Measurements from ENCODE around the gene CASKIN2.
A peak's percentile ranks its signal among the peaks of the same experiment; 100 is the strongest.
"Not testable (repeated sequence)": the region's sequence is repeated elsewhere in the genome, so short reads cannot be mapped to it uniquely, and the experiment has no call there.

CASKIN2 gene

GRCh38 chr17:75488693-75489510 is 26.4 kb downstream of the CASKIN2 start:
- no peak for DNase-seq

GRCh38 chr17:75487351-75488070 is 27.8 kb downstream of the CASKIN2 start:
- peak; percentile 27 for DNase-seq

DNA sequence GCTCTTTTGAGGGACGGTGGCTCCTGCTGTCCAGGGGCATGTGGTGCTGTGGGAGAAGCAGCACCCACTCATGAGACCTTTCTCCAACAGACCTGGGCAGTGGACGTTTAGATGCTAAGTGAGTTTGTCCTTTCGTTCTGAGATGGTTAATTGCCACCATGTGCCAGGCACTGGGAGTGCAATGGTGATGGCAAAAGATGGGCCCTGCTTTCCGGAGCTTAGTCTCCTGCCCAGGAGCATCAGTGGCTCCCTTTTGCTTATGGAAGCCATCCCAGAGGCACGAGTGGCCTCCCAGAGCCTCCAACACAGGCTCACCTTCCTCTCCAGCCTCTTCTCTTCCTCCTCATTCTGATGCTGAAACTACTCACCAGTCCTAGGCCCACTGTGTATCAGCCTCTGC is 28.4 kb downstream of the CASKIN2 start:
- peak; percentile 14 for DNase-seq

DNA sequence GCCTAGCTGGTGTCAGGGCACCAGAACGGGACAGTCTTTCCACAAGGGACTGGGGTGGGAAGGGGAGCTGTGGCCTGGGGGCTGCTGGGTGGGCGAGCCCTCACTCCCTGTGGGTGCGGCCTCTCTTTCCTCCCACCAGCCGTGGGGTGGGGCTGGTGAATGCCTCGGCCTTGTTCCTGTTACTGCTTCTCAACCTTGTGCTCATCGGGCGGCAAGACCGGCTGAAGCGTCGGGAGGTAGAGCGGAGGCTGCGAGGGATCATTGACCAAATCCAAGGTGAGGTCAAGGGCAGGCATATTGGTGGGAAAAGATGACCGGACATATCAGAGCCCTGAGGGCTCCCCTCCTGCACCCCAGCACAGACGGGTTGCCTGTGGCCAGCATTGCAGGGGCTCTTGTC is 29.2 kb downstream of the CASKIN2 start:
- DNase-seq: no peak

DNA sequence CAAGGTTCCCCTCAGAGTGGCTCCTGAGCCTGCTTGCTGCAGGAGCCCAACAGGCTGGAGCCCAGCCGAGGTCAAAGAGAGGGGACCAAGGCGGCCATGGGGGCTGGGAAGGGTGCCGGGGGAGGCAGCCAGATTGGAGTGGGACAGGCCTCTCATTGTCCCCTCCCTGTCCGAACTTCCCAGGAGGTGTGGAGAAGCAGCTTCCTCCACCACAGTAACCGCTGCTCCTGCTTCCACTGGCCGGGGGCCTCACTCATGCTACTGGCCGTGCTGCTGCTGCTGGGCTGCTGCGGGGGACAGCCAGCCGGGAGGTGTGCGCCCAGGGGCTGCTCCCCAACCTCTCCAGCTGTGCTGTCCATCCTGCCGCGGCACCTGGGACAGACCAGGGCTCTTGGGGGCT is 29.6 kb downstream of the CASKIN2 start:
- peak; percentile 32 for DNase-seq

GRCh38 chr17:75482098-75482942 is 33.0 kb downstream of the CASKIN2 start:
- DNase-seq: no peak

DNA sequence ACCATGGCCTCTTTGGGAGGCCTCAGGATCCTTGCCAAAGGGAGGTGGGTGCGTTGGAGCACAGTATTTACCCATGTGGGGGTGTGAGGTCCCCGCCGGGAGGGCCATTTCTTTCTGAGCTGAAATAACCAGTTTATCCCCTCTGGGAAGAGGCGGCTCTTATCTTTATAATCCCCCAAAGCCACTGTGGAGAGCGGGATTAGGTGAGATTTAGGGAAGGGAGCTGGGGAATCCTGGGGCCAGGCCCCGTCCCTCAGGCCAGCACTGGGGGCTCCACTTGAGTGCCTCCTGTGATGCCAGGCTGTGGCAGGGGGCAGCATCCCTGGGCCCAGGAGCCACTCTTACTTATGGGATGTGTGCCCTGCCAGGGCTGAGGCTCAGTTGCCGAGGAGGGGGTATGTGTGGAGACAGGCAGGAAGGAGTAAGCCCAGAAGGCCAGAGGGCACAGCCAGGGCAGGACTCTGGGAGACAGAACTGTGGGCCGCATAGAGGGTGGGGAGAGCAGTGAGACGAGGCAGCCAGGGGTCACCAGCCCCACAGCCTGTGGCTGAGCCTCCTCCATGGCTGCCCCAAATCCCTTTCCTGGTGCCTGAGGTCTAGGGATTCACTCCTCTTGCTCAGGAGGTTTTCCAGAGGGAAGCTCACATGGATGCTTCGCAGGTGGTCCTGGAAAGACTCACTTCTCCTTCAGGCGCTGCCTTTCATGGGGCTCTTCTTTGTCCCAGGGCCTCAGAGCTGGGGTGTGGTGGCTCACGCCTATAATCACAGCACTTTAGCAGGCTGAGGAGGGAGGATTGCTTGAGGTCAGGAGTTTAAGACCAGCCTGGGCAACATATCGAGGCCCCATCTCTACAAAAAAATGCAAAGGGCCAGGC is 33.9 kb downstream of the CASKIN2 start:
- DNase-seq: no peak

- no peak for DNase-seq
Observed at GRCh38 chr17:75480281-75480680, 35.1 kb downstream of the CASKIN2 start.

GRCh38 chr17:75478508-75478907 is 36.8 kb downstream of the CASKIN2 start:
- no peak for DNase-seq

GRCh38 chr17:75477490-75477862 is 37.9 kb downstream of the CASKIN2 start:
- not testable (repeated sequence) for DNase-seq

GRCh38 chr17:75476752-75477489 is 38.4 kb downstream of the CASKIN2 start:
- DNase-seq: no peak

- peak; percentile 72 for DNase-seq
Observed at GRCh38 chr17:75476271-75476671, 39.1 kb downstream of the CASKIN2 start.

DNA sequence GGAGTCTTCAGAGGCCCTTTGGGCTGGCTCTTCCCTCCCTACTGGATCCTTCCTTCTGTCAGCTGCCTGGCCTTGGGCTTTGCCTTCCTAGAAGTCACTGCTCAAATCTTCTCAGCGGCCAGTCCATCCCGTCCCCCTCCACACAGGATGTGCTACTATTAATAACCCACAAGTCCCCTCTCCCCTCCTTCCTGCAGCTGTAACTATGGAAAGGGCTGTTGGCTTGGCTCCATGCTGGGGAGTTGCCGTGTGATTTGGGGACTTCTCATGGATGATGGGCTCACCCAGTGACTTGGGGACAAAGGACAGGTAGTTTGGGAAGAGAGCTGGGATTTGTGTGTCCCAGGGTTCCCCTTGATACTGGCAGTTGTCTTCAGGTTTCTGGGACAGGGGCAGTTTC is 39.5 kb downstream of the CASKIN2 start:
- DNase-seq: peak; percentile 82

DNA sequence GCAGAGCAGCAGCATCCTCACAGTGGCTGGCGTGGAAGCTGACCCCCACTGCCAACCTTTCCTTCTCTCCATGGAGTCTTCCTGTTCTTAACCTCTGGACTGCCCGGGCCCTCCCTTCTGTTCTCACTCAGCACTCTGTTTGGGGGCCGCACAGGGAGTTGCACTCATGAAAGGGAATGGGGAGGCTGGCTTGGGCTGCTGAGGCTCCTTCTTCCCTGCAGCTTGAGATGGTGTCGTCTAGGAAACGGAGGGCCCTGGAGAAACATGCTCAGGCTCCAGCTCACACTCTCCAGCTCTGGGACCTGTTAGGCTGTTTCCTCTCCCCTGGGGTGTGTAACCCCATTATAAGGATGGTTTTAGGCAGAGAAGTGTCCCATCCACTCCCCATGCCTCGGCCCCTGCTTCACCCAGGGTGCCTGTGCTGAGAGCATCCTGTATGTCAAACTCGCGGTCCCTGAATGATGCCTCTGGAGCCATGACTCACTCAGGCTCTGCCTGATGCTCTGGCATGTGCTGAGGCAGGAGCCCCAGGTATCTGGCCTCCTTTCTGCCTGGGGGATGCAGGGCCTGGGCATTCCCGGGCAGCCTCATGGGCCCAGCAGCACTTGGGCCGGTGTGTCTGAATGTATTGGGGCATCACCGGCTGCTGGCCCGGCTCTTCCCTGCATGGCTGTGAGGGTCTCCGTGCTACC is 40.0 kb downstream of the CASKIN2 start:
- peak; percentile 56 for DNase-seq

- DNase-seq: no peak
Observed at GRCh38 chr17:75474736-75475135, 40.6 kb downstream of the CASKIN2 start.

DNA sequence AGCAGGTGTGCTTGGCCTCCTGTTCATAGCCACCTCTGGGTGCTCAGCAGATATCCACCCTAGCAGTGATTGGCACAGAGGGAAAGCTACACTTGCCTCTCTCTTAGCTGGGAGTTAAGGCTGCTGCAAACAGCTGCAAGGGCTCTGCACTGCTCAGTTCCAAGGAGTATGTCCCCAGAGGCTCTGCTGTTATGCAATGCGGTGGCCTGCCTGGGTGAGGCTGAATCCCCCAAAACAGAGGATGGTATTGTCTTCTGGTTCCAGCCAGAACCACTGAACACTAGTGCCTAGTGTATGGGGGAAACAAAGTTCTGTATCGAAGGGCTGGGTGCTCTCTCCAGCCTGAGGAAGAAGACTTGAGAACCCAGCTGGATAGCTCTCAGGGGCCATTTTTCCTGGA is 42.1 kb downstream of the CASKIN2 start:
- no peak for DNase-seq

- no peak for DNase-seq
Observed at GRCh38 chr17:75472119-75472518, 43.2 kb downstream of the CASKIN2 start.

DNA sequence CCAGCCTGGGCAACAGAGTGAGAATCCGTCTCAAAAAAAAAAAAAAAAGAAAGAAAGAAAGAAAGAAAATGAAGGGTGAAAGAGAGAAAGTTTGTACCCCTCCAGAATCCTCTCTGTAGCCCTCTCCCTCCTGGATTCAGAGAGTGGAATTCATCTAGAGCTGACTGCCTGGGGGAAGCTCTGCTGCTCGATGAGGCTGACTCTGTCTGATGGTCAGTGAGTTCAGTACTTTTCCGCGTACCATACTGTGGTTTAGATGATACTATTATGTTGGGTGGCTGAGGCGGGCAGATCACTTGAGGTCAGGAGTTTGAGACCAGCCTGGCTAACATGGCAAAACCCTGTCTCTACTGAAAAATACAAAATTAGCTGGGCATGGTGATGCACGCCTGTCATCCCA is 44.1 kb downstream of the CASKIN2 start:
- no peak for DNase-seq

DNA sequence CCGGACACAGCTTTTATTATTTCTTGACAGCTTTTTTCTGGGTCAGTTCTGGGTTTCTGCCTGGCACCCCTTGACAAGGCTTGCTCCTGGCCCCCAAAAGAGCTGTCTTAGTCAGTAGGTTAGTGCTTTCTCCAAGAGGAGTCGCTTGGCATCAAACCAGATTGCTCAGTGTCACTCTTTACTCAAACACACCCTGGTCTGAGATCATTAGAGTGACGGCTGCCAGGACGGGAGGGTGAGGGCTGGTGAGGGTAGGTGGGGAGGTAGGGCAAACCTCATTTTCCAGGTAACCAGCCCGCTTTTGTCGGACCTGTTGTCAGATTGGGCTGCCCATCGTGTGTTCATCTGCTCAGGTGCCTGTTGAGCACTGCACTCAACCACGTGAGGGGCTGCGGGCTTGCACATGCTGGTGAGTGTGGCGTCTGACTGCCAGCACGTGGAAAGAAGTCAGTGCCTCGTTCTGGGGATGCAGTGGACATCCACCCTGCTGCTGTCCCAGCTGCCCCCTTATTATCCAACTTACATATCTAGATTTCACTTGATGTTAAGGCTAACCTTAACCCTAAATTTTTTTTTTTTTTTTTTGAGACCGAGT is 46.5 kb downstream of the CASKIN2 start:
- DNase-seq: no peak

DNA sequence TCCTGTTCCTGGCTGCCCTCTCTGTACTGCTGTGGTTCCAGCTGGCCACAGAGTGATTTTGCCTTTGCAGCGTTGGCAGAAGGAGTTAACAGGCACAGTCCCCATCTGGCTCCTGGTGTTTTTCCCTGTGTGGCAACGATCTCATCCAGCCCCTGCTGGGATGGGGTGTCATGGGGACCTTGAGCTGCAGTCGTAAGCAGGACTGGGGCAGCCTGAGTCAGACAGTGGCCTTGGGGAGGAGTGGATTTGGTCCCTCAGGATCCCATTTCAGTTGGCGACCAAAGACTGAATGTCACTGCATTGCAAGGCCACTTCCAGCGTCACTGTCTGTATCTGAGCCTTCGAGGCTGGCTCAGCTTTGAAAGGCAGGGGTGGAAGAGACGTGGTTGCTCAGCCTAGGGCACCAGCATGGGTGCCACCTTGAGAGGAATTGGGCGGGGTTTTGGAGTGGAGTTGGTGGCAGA is 47.0 kb downstream of the CASKIN2 start:
- DNase-seq: no peak

Measured in right hindlimb (tissue), 1 donor.